C4-2B (cell line): ENCODE results near the gene IFNLR1.

Experiments
- H3K27ac ChIP-seq: fragments of 450-650 bp; 2 replicates; pipeline ENCODE4 v1.5.1; 2017
- CTCF ChIP-seq: fragments of 450-650 bp; conservative IDR thresholded peaks from 2 replicates; pipeline ENCODE4 v1.5.1; 2017; ENCODE audit warnings: mild to moderate bottlenecking
- ZFX ChIP-seq: fragments of 450-650 bp; IDR thresholded peaks from 2 replicates; pipeline ENCODE4 v1.6.1; 2017

IFNLR1 gene

GRCh38 chr1:24177161-24177560 is 9.9 kb downstream of the IFNLR1 start:
- H3K27ac ChIP-seq, result no peak overlapping the region
- TF ChIP-seq CTCF (no peak), ZFX (no peak)

GRCh38 chr1:24175033-24175755 is 11.9 kb downstream of the IFNLR1 start:
- no peak overlapping the region for H3K27ac ChIP-seq
- TF ChIP-seq CTCF, result no peak
- TF ChIP-seq ZFX, result no peak

GRCh38 chr1:24173638-24174575 is 13.2 kb downstream of the IFNLR1 start:
- TF ChIP-seq ZFX, result no peak
- no peak for TF ChIP-seq CTCF
- H3K27ac ChIP-seq, result no peak overlapping the region

- no peak overlapping the region for H3K27ac ChIP-seq
- no peak for TF ChIP-seq CTCF
- no peak for TF ChIP-seq ZFX
Observed at GRCh38 chr1:24172598-24172997, 14.5 kb downstream of the IFNLR1 start.

- TF ChIP-seq ZFX (no peak), CTCF (no peak)
- no peak overlapping the region for H3K27ac ChIP-seq
Observed at GRCh38 chr1:24169286-24169685, 17.8 kb downstream of the IFNLR1 start.

- TF ChIP-seq CTCF, result no peak
- TF ChIP-seq ZFX, result no peak
- no peak overlapping the region for H3K27ac ChIP-seq
Observed at GRCh38 chr1:24168245-24168644, 18.8 kb downstream of the IFNLR1 start.

- no peak for TF ChIP-seq CTCF
- TF ChIP-seq ZFX, result no peak
- no peak overlapping the region for H3K27ac ChIP-seq
Observed at GRCh38 chr1:24167008-24167407, 20.1 kb downstream of the IFNLR1 start.
